HCT116 (cell line): ENCODE measurements around the gene BNC1. TPM values are rescaled to one million over a fixed set of nuclear protein-coding genes. Genes with fewer than 3 reads are reported as not detected.

Source experiments
- ATAC-seq: fragments of 200-7000 bp; cut with Tn5 transposase; 2 replicates; pipeline ENCODE4 v1.9.1; 2020; ENCODE audit warnings: mild to moderate bottlenecking, moderate library complexity
- BruUV-seq: library from RNA; stranded (reverse); fragments of 400-500 nt; replicated peaks from 2 replicates; lab custom pipeline; 2021; lab: Mats Ljungman, UMichigan
- CTCF ChIA-PET: fragments of 300-600 bp; sonication (Branson Sonifier 250); formaldehyde crosslinking; loops from one replicate; lab custom pipeline; 2021; ENCODE audit warnings: antibody characterized with exemption; lab: Charles Lee
- POLR2A ChIA-PET: fragments of 300-600, 350-600 bp; sonication (Branson Sonifier 250); formaldehyde crosslinking; loops from one replicate; lab custom pipeline; 2021; ENCODE audit warnings: antibody characterized with exemption; lab: Charles Lee
- RAD21 ChIA-PET, 2 experiments: fragments of 300-600 bp; sonication (Branson Sonifier 250); formaldehyde crosslinking; loops; one replicate each; lab custom pipeline; 2023; ENCODE audit warnings: low total read pairs in 2 of 2; ENCODE audit not compliant: uncharacterized antibody in 2 of 2, unreplicated experiment in 2 of 2, low non-redundant PET in 1 of 2; lab: Charles Lee
- DNase-seq: peaks from one replicate; pipeline ENCODE4 v3.0.0-alpha.2; 2010; ENCODE audit warnings: low read depth, low spot score
- H2AFZ ChIP-seq: fragments of 200-600 bp; shearing (Covaris generic), sonication (generic); 2 replicates; pipeline ENCODE4 v1.6.1; 2017; ENCODE audit warnings: low read depth, mixed run types, mixed read lengths, antibody characterized with exemption, low read length; ENCODE audit not compliant: poor library complexity, severe bottlenecking
- H3K27ac ChIP-seq: 2 replicates; pipeline ENCODE4 v1.5.1; 2012; ENCODE audit warnings: low read depth, low read length
- H3K27me3 ChIP-seq: fragments of 200-600 bp; sonication (generic); 2 replicates; pipeline ENCODE4 v1.6.1; 2016; ENCODE audit warnings: mixed run types, low read length, mixed read lengths; ENCODE audit not compliant: insufficient read depth
- H3K36me3 ChIP-seq, 2 experiments: fragments of 200-500 bp in 1 of 2; fragments of 200-600 bp in 1 of 2; sonication (Bioruptor generic) in 1 of 2; sonication (generic) in 1 of 2; 2 replicates each; pipeline versions ENCODE4 v1.5.1 to v1.6.1; 2014 to 2016; ENCODE audit warnings: low read length in 2 of 2, inconsistent platforms in 1 of 2, mixed read lengths in 1 of 2, mixed run types in 1 of 2; ENCODE audit not compliant: insufficient read depth in 2 of 2, control insufficient read depth in 1 of 2
- H3K4me1 ChIP-seq, 2 experiments: fragments of 200-600 bp in 1 of 2; sonication (generic) in 1 of 2; 2 replicates each; pipeline versions ENCODE4 v1.5.1 to v1.6.1; 2012 to 2017; ENCODE audit warnings: low read length in 2 of 2, inconsistent platforms in 1 of 2, mild to moderate bottlenecking in 1 of 2, mixed read lengths in 1 of 2, mixed run types in 1 of 2, moderate library complexity in 1 of 2; ENCODE audit not compliant: insufficient read depth in 2 of 2, control insufficient read depth in 1 of 2
- H3K4me2 ChIP-seq: fragments of 200-600 bp; sonication (generic); 2 replicates; pipeline ENCODE4 v1.6.1; 2017; ENCODE audit warnings: mixed run types, low read length, mixed read lengths
- H3K4me3 ChIP-seq, 2 experiments: fragments of 200-600 bp in 1 of 2; sonication (generic) in 1 of 2; replicated peaks in 1 of 2; 2 replicates each; pipeline ENCODE4 v1.5.1; 2011 to 2016; ENCODE audit warnings: low read length in 2 of 2, control low read depth in 1 of 2, low read depth in 1 of 2, mild to moderate bottlenecking in 1 of 2, mixed read lengths in 1 of 2, mixed run types in 1 of 2
- H3K79me2 ChIP-seq: fragments of 200-600 bp; sonication (generic); 2 replicates; pipeline ENCODE4 v1.6.1; 2017; ENCODE audit warnings: mild to moderate bottlenecking, mixed run types, low read length, moderate library complexity, mixed read lengths; ENCODE audit not compliant: insufficient read depth
- H3K9ac ChIP-seq: fragments of 200-600 bp; sonication (generic); 2 replicates; pipeline ENCODE4 v1.6.1; 2016; ENCODE audit warnings: low read length, mixed read lengths
- H3K9me2 ChIP-seq: fragments of 200-600 bp; sonication (generic), shearing (Covaris generic); 2 replicates; pipeline ENCODE4 v1.6.1; 2017; ENCODE audit warnings: mixed run types, mild to moderate bottlenecking, moderate library complexity; ENCODE audit not compliant: insufficient read depth
- H3K9me3 ChIP-seq, 2 experiments: fragments of 200-500 bp in 1 of 2; fragments of 200-600 bp in 1 of 2; sonication (Bioruptor generic) in 1 of 2; sonication (generic) in 1 of 2; 2 replicates each; pipeline ENCODE4 v1.6.1; 2014 to 2017; ENCODE audit warnings: low read length in 2 of 2, mixed read lengths in 2 of 2, inconsistent platforms in 1 of 2, low read depth in 1 of 2, mild to moderate bottlenecking in 1 of 2, mixed run types in 1 of 2, moderate library complexity in 1 of 2; ENCODE audit not compliant: control insufficient read depth in 1 of 2, insufficient read depth in 1 of 2
- H4K20me1 ChIP-seq: fragments of 200-600 bp; sonication (generic), shearing (Covaris generic); 2 replicates; pipeline ENCODE4 v1.6.1; 2017; ENCODE audit warnings: mixed run types, mild to moderate bottlenecking, moderate library complexity; ENCODE audit not compliant: insufficient read depth
- ATF3 ChIP-seq: IDR thresholded peaks from 2 replicates; pipeline ENCODE4 v1.6.1; 2012
- CTCF ChIP-seq, 3 experiments: fragments of 200-600 bp in 1 of 3; sonication (generic) in 1 of 3; IDR thresholded peaks in 2 of 3; conservative IDR thresholded peaks in 1 of 3; 2 replicates each; pipeline ENCODE4 v1.5.1; 2012 to 2017; ENCODE audit warnings: low read depth in 2 of 3, low read length in 2 of 3, antibody characterized with exemption in 1 of 3, borderline replicate concordance in 1 of 3, control low read depth in 1 of 3, mild to moderate bottlenecking in 1 of 3, mixed read lengths in 1 of 3, mixed run types in 1 of 3, moderate library complexity in 1 of 3; ENCODE audit not compliant: insufficient read depth in 1 of 3
- ELF1 ChIP-seq: IDR thresholded peaks from 2 replicates; pipeline ENCODE4 v1.6.1; 2012; ENCODE audit warnings: low read depth, borderline replicate concordance
- EZH2 ChIP-seq: fragments of 200-600 bp; sonication (generic); IDR thresholded peaks from 2 replicates; pipeline ENCODE4 v1.6.1; 2017; ENCODE audit warnings: antibody characterized with exemption, mixed run types
- EZH2phosphoT487 ChIP-seq: fragments of 200-600 bp; IDR thresholded peaks from 2 replicates; pipeline ENCODE4 v1.6.1; 2018; ENCODE audit warnings: antibody characterized with exemption, borderline replicate concordance
- JUND ChIP-seq: IDR thresholded peaks from 2 replicates; pipeline ENCODE4 v1.6.1; 2012
- SIN3A ChIP-seq: IDR thresholded peaks from 2 replicates; pipeline ENCODE4 v1.6.1; 2012; ENCODE audit warnings: low read depth
- SP1 ChIP-seq: IDR thresholded peaks from 2 replicates; pipeline ENCODE4 v1.6.1; 2012; ENCODE audit warnings: low read depth
- SRF ChIP-seq: IDR thresholded peaks from 2 replicates; pipeline ENCODE4 v1.6.1; 2012; ENCODE audit warnings: low read depth
- intact Hi-C: fragments of 100-400 bp; cut with micrococcal nuclease; formaldehyde crosslinking; loops from 2 replicates; pipeline ENCODE4 v1.10.0; 2022
- total RNA-seq: library from RNA; stranded (reverse); gene quantifications from one replicate; pipeline ENCODE4 v1.2.1, GENCODE V29; 2021; ENCODE audit not compliant: unreplicated experiment

BNC1 gene
- total RNA-seq, 1 experiment from 2014 or later = not detected

DNA sequence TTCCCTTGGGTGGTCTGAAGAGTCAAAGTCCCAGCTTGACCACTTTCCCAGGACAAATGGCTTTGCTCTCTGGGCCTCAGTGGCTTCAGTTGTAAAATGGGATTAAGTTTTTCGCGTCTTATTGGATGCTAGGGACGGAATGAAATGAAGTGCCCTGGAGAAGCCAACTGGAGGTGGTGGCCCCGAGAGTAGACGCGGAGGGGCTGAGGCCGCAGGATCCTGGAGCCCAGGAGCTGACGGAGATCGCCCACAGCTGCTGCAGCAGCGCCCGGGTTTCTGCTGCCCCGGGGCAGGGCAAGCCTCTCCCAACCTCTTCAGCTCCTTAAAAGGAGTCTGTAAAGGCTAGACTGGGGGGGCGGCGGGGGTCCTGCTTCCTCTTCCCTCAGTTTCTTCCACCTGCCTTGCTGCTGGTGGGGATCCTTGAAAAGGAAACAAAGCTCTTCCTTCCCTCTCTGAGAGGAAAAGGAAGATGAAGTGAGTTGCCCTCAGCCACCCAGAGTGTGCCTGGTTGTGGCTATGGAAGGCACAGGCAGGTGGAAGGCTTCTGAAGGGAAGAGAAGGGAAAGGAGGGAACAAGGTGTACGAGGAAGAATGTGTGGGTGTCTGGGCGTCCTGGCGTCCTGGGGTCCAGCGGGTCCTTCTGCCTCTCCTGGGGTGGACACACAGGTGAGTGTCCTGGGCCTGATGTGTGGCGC, 967 bp upstream of the BNC1 start (continued):
- no peak for TF ChIP-seq CTCF (IDR thresholded peaks at IDR 0.05 in 2 of 3, conservative IDR thresholded peaks at IDR 0.05 in 1 of 3; ENCODE audit: borderline replicate concordance in 1 of 3, insufficient read depth in 1 of 3, low read depth in 2 of 3, low read length in 2 of 3)
- no peak for TF ChIP-seq ELF1
- no peak for TF ChIP-seq EZH2phosphoT487
- no peak for TF ChIP-seq SP1
- TF ChIP-seq EZH2 = no peak

GRCh38 chr15:83283813-83284558, 478 bp downstream of the BNC1 start:
- H3K4me2 ChIP-seq = no peak overlapping the region
- peaks cover 15 to 37% of the 10 kb centered on the region in 2 experiments for H3K4me1 ChIP-seq
- no peak for DNase-seq
- no peaks in the 10 kb centered on the region for H3K9me3 ChIP-seq
- CTCF ChIA-PET = no interaction called here
- no peaks in the 10 kb centered on the region for H3K27me3 ChIP-seq
- no peaks in the 10 kb centered on the region for H4K20me1 ChIP-seq
- no peaks in the 10 kb centered on the region for H3K9me2 ChIP-seq
- no peak overlapping the region for H3K27ac ChIP-seq
- no peak overlapping the region for H3K4me3 ChIP-seq
- POLR2A ChIA-PET = no interaction called here
- H3K9ac ChIP-seq = no peak overlapping the region
- H2AFZ ChIP-seq = no peak overlapping the region
- H3K36me3 ChIP-seq = no peaks in the 10 kb centered on the region
- TF ChIP-seq SRF (no peak), JUND (no peak), SIN3A (no peak), ATF3 (no peak)
- no peak for ATAC-seq
- intact Hi-C loops = no loop called here
- H3K79me2 ChIP-seq = no peaks in the 10 kb centered on the region
- RAD21 ChIA-PET = no interaction called here
- no TSS peak for BruUV-seq
